Keratinocyte (primary cell): ENCODE data around the gene LAMB1. TPM values are rescaled to one million over a fixed set of nuclear protein-coding genes. Genes with fewer than 3 reads are reported as not detected.

Experiments
- DNase-seq: peaks from one replicate; pipeline ENCODE4 v3.0.0-alpha.2; 2011; ENCODE audit warnings: low read depth, missing footprints, low spot score
- FAIRE-seq: peaks from 2 replicates; lab custom pipeline; 2011; peaks lifted over from hg19 to GRCh38; lab: Jason Lieb, UNC
- H2AFZ ChIP-seq: 2 replicates; pipeline ENCODE4 v1.6.0; 2012; ENCODE audit warnings: low read length, control low read depth, inconsistent platforms; ENCODE audit not compliant: control insufficient read depth
- H3K27ac ChIP-seq: 2 replicates; pipeline ENCODE4 v1.5.1; 2011; ENCODE audit warnings: low read length; ENCODE audit not compliant: control insufficient read depth, insufficient read depth
- H3K27me3 ChIP-seq: 3 replicates; pipeline ENCODE4 v1.6.0; 2011; ENCODE audit warnings: low read length; ENCODE audit not compliant: control insufficient read depth, insufficient read depth; ENCODE audit errors: extremely low read depth
- H3K36me3 ChIP-seq, 2 experiments: 2 replicates in 1 of 2; 3 replicates in 1 of 2; pipeline ENCODE4 v1.5.1; 2011; ENCODE audit warnings: low read length in 2 of 2, mild to moderate bottlenecking in 1 of 2; ENCODE audit not compliant: control insufficient read depth in 2 of 2, insufficient read depth in 2 of 2; ENCODE audit errors: extremely low read depth in 1 of 2
- H3K4me1 ChIP-seq: 3 replicates; pipeline ENCODE4 v1.5.1; 2011; ENCODE audit warnings: low read length; ENCODE audit not compliant: control insufficient read depth, insufficient read depth; ENCODE audit errors: extremely low read depth
- H3K4me2 ChIP-seq: 3 replicates; pipeline ENCODE4 v1.6.0; 2011; ENCODE audit warnings: low read depth, low read length; ENCODE audit not compliant: control insufficient read depth, insufficient read depth; ENCODE audit errors: extremely low read depth
- H3K4me3 ChIP-seq, 3 experiments: fragments of 200-600 bp in 1 of 3; sonication (generic) in 1 of 3; 2 replicates in 2 of 3; 3 replicates in 1 of 3; pipeline ENCODE4 v1.5.1; 2011 to 2016; ENCODE audit warnings: low read length in 3 of 3, mild to moderate bottlenecking in 3 of 3, control low read depth in 2 of 3, inconsistent platforms in 1 of 3, low read depth in 1 of 3, mixed read lengths in 1 of 3, mixed run types in 1 of 3, moderate library complexity in 1 of 3; ENCODE audit not compliant: control insufficient read depth in 2 of 3, insufficient read depth in 2 of 3; ENCODE audit errors: extremely low read depth in 1 of 3
- H3K79me2 ChIP-seq: 2 replicates; pipeline ENCODE4 v1.6.0; 2012; ENCODE audit warnings: low read length; ENCODE audit not compliant: control insufficient read depth, insufficient read depth
- H3K9ac ChIP-seq: 3 replicates; pipeline ENCODE4 v1.6.0; 2011; ENCODE audit warnings: low read length; ENCODE audit not compliant: control insufficient read depth, insufficient read depth; ENCODE audit errors: extremely low read depth
- H3K9me1 ChIP-seq: 3 replicates; pipeline ENCODE4 v1.6.0; 2011; ENCODE audit warnings: low read length; ENCODE audit not compliant: control insufficient read depth, insufficient read depth; ENCODE audit errors: extremely low read depth
- H3K9me3 ChIP-seq: 2 replicates; pipeline ENCODE4 v1.5.1; 2012; ENCODE audit warnings: low read depth, low read length; ENCODE audit not compliant: control insufficient read depth
- H4K20me1 ChIP-seq: 3 replicates; pipeline ENCODE4 v1.6.0; 2011; ENCODE audit warnings: low read length; ENCODE audit not compliant: control insufficient read depth, insufficient read depth; ENCODE audit errors: extremely low read depth
- EZH2 ChIP-seq: IDR thresholded peaks from one replicate; pipeline ENCODE4 v1.6.1; 2012; ENCODE audit warnings: inconsistent platforms, mild to moderate bottlenecking, low read length, moderate library complexity
- dilution Hi-C: fragments of 300-500 bp; cut with MboI; formaldehyde crosslinking; loops from one replicate; pipeline ENCODE4 v1.7.0; 2020; ENCODE audit warnings: low sequenced_read_pairs; ENCODE audit not compliant: extremely low pct_ligation_motif_present
- polyA plus RNA-seq, 5 experiments: library from polyadenylated mRNA; depleted of rRNA in 3 of 5; stranded (reverse) in 3 of 5; stranded (forward) in 1 of 5; unstranded in 1 of 5; fragments of >200 nt; gene quantifications; 1 replicate in 1 of 5; 2 replicates in 3 of 5; 3 replicates in 1 of 5; pipeline versions ENCODE4 v1.2.1 to v1.2.3, GENCODE V29; 2011 to 2012; ENCODE audit warnings: missing spikeins in 2 of 5, low read depth in 1 of 5, low replicate concordance in 1 of 5
- TF ChIP-seq, protein P1 (sequence below), 3 experiments: IDR thresholded peaks in 1 of 3; conservative IDR thresholded peaks in 1 of 3; optimal IDR thresholded peaks in 1 of 3; 2 replicates in 2 of 3; 3 replicates in 1 of 3; pipeline versions ENCODE3 to v1.5.1; 2011; ENCODE audit warnings: low read length in 3 of 3, mild to moderate bottlenecking in 3 of 3, moderate library complexity in 2 of 3, control low read depth in 1 of 3, inconsistent platforms in 1 of 3; ENCODE audit not compliant: insufficient read depth in 2 of 3; ENCODE audit errors: extremely low read depth in 1 of 3

The LAMB1 gene
- polyA plus RNA-seq, 1 donor (not counting 4 experiments of a cell fraction or from before 2014, with no cell fraction given): 97.9 TPM

DNA sequence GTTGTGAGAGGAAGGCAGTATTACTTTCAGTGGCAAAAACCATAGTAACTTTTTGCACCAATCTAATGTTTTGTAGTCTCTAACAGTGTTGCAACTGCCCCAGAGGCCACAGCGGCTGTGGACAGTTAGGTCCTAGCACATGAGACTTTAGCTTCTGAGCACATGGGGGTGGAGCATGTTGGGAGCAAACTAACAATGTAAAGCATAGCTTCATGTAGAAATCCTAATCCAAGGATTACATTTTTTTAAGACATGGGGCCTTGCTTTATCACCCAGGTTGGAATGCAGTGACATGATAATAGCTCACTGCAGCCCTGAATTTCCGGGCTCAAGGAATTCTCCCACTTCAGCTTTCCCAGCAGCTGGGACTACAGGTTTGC lies 49.0 kb downstream of the LAMB1 start:
- Histone ChIP-seq H2AFZ (no peak overlapping the region), H3K9me3 (no peaks in the 10 kb centered on the region), H3K27me3 (no peaks in the 10 kb centered on the region), H3K4me2 (no peak overlapping the region), H3K9me1 (no peaks in the 10 kb centered on the region), H4K20me1 (no peaks in the 10 kb centered on the region), H3K9ac (no peak overlapping the region), H3K27ac (no peak overlapping the region), H3K79me2 (no peaks in the 10 kb centered on the region), H3K36me3 (peaks cover 18 to 40% of the 10 kb centered on the region in 2 experiments), H3K4me1 (peaks cover 32% of the 10 kb centered on the region), H3K4me3 (no peak overlapping the region)
- dilution Hi-C loops: no loop called here
- DNase-seq (no peak), FAIRE-seq (no peak)
- no peak for TF ChIP-seq EZH2
- TF ChIP-seq, protein P1, sequence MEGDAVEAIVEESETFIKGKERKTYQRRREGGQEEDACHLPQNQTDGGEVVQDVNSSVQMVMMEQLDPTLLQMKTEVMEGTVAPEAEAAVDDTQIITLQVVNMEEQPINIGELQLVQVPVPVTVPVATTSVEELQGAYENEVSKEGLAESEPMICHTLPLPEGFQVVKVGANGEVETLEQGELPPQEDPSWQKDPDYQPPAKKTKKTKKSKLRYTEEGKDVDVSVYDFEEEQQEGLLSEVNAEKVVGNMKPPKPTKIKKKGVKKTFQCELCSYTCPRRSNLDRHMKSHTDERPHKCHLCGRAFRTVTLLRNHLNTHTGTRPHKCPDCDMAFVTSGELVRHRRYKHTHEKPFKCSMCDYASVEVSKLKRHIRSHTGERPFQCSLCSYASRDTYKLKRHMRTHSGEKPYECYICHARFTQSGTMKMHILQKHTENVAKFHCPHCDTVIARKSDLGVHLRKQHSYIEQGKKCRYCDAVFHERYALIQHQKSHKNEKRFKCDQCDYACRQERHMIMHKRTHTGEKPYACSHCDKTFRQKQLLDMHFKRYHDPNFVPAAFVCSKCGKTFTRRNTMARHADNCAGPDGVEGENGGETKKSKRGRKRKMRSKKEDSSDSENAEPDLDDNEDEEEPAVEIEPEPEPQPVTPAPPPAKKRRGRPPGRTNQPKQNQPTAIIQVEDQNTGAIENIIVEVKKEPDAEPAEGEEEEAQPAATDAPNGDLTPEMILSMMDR (optimal IDR thresholded peaks at IDR 0.05 in 1 of 3, IDR thresholded peaks at IDR 0.05 in 1 of 3, conservative IDR thresholded peaks at IDR 0.05 in 1 of 3; ENCODE audit: extremely low read depth in 1 of 3, insufficient read depth in 2 of 3, low read length in 3 of 3): no peak

DNA sequence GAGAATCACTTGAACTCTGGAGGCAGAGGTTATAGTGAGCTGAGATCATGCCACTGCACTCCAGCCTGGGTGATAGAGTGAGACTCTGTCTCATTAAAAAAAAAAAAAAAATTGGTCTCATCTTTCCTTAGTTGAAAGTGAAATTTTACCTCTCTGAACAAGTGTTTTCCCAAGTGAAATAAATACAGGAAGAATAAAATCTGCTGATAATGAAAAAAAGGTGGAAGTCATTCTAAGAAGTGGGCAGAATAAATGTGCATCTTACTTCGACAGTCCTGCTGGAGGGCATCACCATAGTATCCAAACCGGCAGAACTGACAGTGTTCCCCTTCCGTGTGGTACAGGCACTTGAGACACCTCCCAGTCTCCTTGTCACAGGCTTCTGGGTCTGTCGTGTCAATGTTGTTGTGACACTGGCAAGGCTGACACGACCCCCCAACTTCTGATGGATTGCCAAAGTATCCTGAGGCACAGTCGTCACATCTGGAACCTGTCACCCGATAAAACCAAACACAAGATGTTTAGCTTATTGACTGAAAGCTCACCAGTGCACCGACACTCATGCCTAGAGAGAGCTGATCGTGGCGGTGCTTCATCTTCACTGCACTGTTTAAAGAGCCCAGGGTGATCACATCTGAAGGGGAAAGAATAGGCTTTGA lies 49.6 kb downstream of the LAMB1 start:
- H3K36me3 ChIP-seq: peaks cover 18 to 35% of the 10 kb centered on the region in 2 experiments
- no peaks in the 10 kb centered on the region for H3K9me3 ChIP-seq
- H3K4me1 ChIP-seq: peaks cover 32% of the 10 kb centered on the region
- DNase-seq: no peak
- dilution Hi-C loops: no loop called here
- no peaks in the 10 kb centered on the region for H3K9me1 ChIP-seq
- TF ChIP-seq EZH2: no peak
- TF ChIP-seq, protein P1 (optimal IDR thresholded peaks at IDR 0.05 in 1 of 3, IDR thresholded peaks at IDR 0.05 in 1 of 3, conservative IDR thresholded peaks at IDR 0.05 in 1 of 3; ENCODE audit: extremely low read depth in 1 of 3, insufficient read depth in 2 of 3, low read length in 3 of 3): no peak
- no peak for FAIRE-seq
- no peak overlapping the region for H3K4me2 ChIP-seq
- no peaks in the 10 kb centered on the region for H4K20me1 ChIP-seq
- no peak overlapping the region for H2AFZ ChIP-seq
- H3K27me3 ChIP-seq: no peaks in the 10 kb centered on the region
- H3K79me2 ChIP-seq: no peaks in the 10 kb centered on the region
- H3K4me3 ChIP-seq: no peak overlapping the region
- H3K27ac ChIP-seq: no peak overlapping the region
- H3K9ac ChIP-seq: no peak overlapping the region
